HFFc6 (cell line): ENCODE data around the gene PACSIN1. TPM values are rescaled to one million over a fixed set of nuclear protein-coding genes. Genes with fewer than 3 reads are reported as not detected.

ENCODE experiments used
- DNase-seq: peaks from one replicate; pipeline ENCODE4 v3.0.0-alpha.2; 2018
- H3K27ac Mint-ChIP-seq: 2 replicates; pipeline ENCODE4 v1.8.0; 2020; ENCODE audit warnings: mild to moderate bottlenecking, mixed read lengths
- H3K27me3 Mint-ChIP-seq: 2 replicates; pipeline ENCODE4 v1.8.0; 2021; ENCODE audit warnings: mild to moderate bottlenecking, moderate library complexity, mixed read lengths; ENCODE audit not compliant: insufficient read depth
- H3K36me3 Mint-ChIP-seq: 2 replicates; pipeline ENCODE4 v1.8.0; 2021; ENCODE audit warnings: low read depth, mixed read lengths
- H3K4me1 Mint-ChIP-seq: 2 replicates; pipeline ENCODE4 v1.8.0; 2020; ENCODE audit warnings: low read depth, mixed read lengths
- H3K4me3 Mint-ChIP-seq: 2 replicates; pipeline ENCODE4 v1.8.0; 2020; ENCODE audit warnings: mild to moderate bottlenecking, moderate library complexity, mixed read lengths
- H3K9me3 Mint-ChIP-seq: 2 replicates; pipeline ENCODE4 v1.8.0; 2020; ENCODE audit warnings: mild to moderate bottlenecking, mixed read lengths
- total RNA-seq, 6 experiments: library from RNA; stranded (reverse); fragmentation: NEBNext Ultra II Directional; extraction: Animal tissue kit (Norgen Biotek cat#: 25700); gene quantifications; 2 replicates in 1 of 6; 3 replicates in 5 of 6; pipeline ENCODE4 v1.2.3, GENCODE V29; 2021
- TF ChIP-seq, protein P1 (sequence below): fragments of 200-600 bp; sonication (generic); IDR thresholded peaks from 2 replicates; pipeline ENCODE4 v1.5.0; 2021; ENCODE audit warnings: antibody characterized with exemption, mild to moderate bottlenecking

Gene PACSIN1
- total RNA-seq, 6 experiments from 2014 or later: not detected

DNA sequence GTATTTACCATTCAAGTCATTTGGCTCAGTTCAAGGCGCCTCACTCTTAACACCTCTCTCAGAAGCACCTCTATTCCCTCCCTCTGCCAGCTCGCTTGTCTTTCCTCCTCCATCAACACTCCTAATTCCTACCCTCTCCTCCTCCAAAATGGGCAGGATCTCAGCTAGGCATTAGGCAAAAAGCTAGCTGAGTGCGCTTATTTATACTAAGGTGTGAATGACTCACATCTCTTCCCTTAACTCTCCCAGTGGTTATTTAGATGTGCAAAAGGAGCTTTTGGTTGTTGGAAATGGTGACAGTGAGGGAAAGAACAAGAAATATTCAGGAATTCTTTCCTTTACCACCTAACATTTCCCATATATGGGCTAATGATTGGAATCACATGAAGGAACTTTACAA, 29.1 kb downstream of the PACSIN1 start:
- TF ChIP-seq, protein P1, sequence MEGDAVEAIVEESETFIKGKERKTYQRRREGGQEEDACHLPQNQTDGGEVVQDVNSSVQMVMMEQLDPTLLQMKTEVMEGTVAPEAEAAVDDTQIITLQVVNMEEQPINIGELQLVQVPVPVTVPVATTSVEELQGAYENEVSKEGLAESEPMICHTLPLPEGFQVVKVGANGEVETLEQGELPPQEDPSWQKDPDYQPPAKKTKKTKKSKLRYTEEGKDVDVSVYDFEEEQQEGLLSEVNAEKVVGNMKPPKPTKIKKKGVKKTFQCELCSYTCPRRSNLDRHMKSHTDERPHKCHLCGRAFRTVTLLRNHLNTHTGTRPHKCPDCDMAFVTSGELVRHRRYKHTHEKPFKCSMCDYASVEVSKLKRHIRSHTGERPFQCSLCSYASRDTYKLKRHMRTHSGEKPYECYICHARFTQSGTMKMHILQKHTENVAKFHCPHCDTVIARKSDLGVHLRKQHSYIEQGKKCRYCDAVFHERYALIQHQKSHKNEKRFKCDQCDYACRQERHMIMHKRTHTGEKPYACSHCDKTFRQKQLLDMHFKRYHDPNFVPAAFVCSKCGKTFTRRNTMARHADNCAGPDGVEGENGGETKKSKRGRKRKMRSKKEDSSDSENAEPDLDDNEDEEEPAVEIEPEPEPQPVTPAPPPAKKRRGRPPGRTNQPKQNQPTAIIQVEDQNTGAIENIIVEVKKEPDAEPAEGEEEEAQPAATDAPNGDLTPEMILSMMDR: no peak
- Mint-ChIP-seq H3K9me3 (peaks cover 3% of the 10 kb centered on the region; the same call in 1 of the 2 replicates), H3K4me3 (no peak overlapping the region), H3K27ac (no peak overlapping the region), H3K4me1 (peaks cover 5% of the 10 kb centered on the region; the same call in 1 of the 2 replicates), H3K27me3 (peaks cover 39% of the 10 kb centered on the region), H3K36me3 (no peaks in the 10 kb centered on the region)
- DNase-seq: no peak

DNA sequence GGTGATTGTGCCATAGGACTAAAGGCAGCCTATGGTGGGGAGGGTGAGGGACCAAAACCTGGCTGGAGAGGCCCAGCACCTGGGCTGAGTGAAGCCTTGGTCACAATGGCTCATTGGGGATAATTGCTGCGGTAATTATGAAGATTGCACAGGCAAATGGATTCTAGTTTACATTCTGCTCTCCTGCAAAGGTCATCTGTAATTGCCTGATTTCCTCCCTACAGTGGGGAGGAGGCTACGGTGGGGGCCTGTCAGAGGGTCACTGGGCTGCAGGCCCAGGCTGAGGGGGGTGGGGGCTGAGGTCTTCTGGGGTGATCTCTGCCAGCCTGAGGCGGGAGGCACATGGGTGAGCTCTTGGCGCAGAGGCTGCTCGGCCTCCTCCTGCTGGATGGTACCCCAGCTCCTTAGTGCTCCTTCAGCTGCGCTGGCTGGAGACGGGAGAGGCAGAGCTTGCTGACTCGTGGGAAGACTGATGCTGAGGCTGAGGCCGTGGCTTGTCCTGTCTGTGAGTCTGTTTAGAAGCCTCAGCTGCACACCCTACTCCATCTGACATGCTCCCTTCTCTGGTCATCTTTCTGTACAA, 30.3 kb downstream of the PACSIN1 start:
- Mint-ChIP-seq H3K4me1 (peaks cover 2% of the 10 kb centered on the region; the same call in 1 of the 2 replicates), H3K9me3 (peaks cover 15% of the 10 kb centered on the region), H3K36me3 (peaks cover 5% of the 10 kb centered on the region), H3K27me3 (peaks cover 38% of the 10 kb centered on the region), H3K27ac (no peak overlapping the region), H3K4me3 (no peak overlapping the region)
- no peak for DNase-seq
- TF ChIP-seq, protein P1: no peak

DNA sequence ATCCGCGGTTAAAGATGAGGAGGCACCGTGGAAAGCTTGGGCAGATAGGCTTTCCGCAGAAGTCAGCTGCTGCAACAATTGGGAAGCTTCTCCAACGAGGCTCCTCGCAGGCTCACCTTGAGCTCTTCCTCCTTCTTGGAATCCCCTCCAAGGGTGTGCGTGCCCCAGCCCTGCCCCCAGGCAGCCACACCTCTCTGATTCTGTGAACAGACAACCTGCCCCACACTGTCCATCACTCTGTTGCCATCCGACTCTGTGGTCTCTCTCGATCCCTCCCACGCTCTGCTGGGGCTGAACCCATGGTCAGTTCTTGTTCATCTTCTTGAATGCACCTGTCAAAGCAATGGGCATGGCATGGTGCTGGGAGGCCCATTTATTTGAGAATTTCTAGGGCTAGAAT, 31.5 kb downstream of the PACSIN1 start:
- no peak for DNase-seq
- TF ChIP-seq, protein P1: no peak
- H3K4me1 Mint-ChIP-seq: no peaks in the 10 kb centered on the region
- H3K27me3 Mint-ChIP-seq: peaks cover 37% of the 10 kb centered on the region
- no peak overlapping the region for H3K4me3 Mint-ChIP-seq
- H3K9me3 Mint-ChIP-seq: peaks cover 20% of the 10 kb centered on the region
- no peak overlapping the region for H3K27ac Mint-ChIP-seq
- peaks cover 9% of the 10 kb centered on the region for H3K36me3 Mint-ChIP-seq

DNA sequence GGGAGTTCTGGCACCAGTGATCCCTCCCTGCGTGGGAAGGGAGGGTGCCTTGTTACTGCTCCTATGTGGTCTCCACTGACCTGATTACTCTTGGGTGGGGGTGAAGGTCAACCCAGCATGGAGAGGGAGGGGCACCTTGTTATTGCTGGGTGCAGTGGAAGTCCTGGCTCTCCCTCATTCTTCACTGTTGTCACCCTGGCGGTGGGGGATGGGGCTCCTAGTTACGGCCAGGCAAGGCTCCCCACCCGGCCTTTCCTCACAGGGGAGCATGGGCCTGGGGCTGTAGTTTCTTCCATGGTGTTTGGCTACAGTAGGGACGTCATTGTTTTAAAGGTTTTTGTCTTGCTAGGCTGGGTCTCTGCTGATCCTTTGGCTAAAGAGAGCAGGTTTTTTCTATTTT, 40.8 kb downstream of the PACSIN1 start:
- H3K27ac Mint-ChIP-seq: no peak overlapping the region
- TF ChIP-seq, protein P1: no peak
- peaks cover 6% of the 10 kb centered on the region; the same call in 1 of the 2 replicates for H3K36me3 Mint-ChIP-seq
- H3K4me3 Mint-ChIP-seq: no peak overlapping the region
- H3K4me1 Mint-ChIP-seq: no peaks in the 10 kb centered on the region
- H3K27me3 Mint-ChIP-seq: peaks cover 16% of the 10 kb centered on the region
- no peak for DNase-seq
- peaks cover 14% of the 10 kb centered on the region for H3K9me3 Mint-ChIP-seq

DNA sequence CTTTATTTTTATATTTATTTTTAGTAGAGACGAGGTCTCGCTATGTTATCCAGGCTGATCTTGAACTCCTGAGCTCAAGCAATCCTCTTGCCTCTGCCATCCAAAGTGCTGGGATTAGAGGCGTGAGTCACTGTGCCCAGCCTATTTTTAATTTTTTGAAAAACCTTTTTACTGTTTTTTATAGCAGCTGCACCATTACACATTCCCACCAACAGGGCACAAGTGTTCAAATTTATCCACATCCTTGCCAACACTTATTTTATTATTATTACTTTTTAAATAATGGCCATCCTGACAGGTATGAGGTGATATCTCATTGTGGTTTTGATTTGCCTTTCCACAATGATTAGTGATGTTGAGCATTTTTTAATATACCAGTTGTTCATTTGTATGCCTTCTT, 42.5 kb downstream of the PACSIN1 start:
- TF ChIP-seq, protein P1: peak; percentile 66
- Mint-ChIP-seq H3K9me3 (peaks cover 8% of the 10 kb centered on the region; the same call in 1 of the 2 replicates), H3K27me3 (peaks cover 17% of the 10 kb centered on the region), H3K4me3 (no peak overlapping the region), H3K27ac (no peak overlapping the region), H3K4me1 (no peaks in the 10 kb centered on the region), H3K36me3 (peaks cover 6% of the 10 kb centered on the region; the same call in 1 of the 2 replicates)
- peak; percentile 29 for DNase-seq
